GM12865 (cell line): ENCODE results near the gene C13orf46.
"Not testable (repeated sequence)": the region's sequence is repeated elsewhere in the genome, so short reads cannot be mapped to it uniquely, and the experiment has no call there.

Experiments used
- DNase-seq: peaks from one replicate; pipeline ENCODE4 v3.0.0; 2010; ENCODE audit warnings: low read depth
- H3K4me3 ChIP-seq: 2 replicates; pipeline ENCODE4 v1.5.1; 2011; ENCODE audit warnings: mild to moderate bottlenecking, low read depth, low read length, control low read depth
- TF ChIP-seq, protein P1 (sequence below): IDR thresholded peaks from 2 replicates; pipeline ENCODE4 v1.5.1; 2011; ENCODE audit warnings: low read length, control low read depth, low read depth, inconsistent platforms; ENCODE audit not compliant: insufficient read depth; ENCODE audit errors: missing control alignments

C13orf46 gene

DNA sequence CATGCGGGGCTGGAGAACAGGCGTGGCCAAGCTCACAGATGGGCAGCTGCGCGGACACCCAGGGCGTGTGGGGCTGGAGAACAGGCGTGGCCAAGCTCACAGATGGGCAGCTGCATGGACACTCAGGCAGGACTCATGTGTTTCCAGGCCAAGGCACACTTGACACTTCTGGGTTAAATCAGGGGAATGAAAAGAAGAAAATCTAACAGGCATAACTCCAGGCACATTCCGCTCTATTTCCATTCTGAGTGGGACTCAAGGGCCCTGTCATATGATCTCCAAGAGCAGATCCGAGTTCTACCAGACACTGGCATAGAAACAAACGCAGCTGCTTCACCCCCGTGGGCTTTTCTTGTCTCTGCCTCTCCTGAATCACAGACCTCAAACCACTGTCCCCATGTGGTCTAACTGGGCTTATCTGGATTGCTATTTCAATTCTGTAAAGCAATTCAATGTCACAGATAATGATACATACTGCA is 17.4 kb upstream of the C13orf46 start:
- H3K4me3 ChIP-seq = no peak overlapping the region
- TF ChIP-seq, protein P1, sequence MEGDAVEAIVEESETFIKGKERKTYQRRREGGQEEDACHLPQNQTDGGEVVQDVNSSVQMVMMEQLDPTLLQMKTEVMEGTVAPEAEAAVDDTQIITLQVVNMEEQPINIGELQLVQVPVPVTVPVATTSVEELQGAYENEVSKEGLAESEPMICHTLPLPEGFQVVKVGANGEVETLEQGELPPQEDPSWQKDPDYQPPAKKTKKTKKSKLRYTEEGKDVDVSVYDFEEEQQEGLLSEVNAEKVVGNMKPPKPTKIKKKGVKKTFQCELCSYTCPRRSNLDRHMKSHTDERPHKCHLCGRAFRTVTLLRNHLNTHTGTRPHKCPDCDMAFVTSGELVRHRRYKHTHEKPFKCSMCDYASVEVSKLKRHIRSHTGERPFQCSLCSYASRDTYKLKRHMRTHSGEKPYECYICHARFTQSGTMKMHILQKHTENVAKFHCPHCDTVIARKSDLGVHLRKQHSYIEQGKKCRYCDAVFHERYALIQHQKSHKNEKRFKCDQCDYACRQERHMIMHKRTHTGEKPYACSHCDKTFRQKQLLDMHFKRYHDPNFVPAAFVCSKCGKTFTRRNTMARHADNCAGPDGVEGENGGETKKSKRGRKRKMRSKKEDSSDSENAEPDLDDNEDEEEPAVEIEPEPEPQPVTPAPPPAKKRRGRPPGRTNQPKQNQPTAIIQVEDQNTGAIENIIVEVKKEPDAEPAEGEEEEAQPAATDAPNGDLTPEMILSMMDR = no peak
- DNase-seq = no peak

DNA sequence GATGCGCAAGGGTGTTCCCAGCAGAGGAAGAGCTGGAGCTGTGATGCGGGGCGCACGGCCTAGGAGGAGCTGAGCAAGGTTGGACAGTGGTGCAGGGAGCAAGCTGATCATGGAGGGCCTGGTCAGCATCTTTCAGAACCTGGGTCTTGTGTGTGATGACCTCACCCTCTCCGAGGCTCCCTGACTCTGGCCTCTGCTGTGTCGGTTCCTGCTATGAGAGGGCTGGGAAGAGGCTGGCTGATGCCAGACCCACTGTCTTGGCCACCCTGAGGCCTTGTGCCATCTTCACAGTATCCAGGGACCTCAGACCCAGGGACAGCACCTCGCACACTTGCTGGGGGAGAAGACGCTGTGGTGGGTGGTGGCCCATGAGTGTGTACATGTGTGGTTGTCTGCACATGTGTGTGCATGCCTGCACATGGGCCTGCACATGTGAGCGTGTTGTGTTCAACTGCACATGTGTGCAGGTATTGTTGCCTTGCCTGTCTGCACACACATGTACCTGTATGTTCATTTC is 16.5 kb upstream of the C13orf46 start:
- H3K4me3 ChIP-seq = no peak overlapping the region
- TF ChIP-seq, protein P1 = no peak
- DNase-seq = no peak

DNA sequence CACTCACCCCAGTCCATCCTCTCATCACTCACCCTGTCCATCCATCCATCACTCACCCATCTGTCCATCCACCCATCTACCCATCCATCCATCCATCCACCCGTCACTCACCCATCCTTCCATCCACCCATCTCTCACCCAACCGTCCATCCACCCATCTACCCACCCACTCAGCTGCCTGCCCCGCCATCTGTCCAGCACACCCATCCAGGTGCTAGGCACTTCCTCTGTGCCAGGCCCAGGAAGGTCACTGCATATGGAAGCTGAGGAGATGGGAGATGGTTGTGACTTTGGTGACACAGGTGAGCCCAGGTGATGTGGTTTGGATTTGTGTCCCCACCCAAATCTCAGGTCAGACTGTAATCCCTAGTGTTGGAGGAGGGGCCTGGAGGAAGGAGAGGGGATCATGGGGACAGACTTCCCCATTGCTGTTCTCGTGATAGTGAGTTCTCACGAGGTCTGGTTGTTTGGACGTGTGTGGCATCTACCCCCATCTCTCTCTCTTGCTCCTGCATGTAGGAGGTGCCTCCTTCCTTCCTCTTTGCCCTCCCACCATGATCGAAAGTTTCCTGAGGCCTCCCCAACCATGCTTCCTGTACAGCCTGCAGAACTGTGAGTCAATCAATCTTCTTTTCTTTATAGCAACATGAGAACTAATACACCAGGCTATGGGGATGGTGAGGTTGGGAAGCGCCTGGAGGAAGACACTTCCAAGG is 15.9 kb upstream of the C13orf46 start:
- TF ChIP-seq, protein P1 = no peak
- DNase-seq = no peak
- no peak overlapping the region for H3K4me3 ChIP-seq

DNA sequence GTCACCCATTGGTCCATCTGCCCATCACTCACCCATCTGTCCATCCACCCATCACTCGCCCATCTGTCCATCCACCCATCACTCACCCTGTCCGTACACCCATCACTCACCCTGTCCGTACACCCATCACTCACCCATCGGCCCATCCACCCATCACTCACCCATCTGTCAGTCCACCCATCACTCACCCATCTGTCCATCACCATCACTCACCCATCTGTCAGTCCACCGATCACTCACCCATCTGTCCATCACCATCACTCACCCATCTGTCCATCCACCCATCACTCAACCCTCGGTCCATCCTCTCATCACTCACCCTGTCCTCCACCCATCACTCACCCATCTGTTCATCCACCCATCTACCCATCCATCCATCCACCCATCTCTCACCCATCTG is 15.0 kb upstream of the C13orf46 start:
- DNase-seq, H3K4me3 ChIP-seq: not testable (repeated sequence)

DNA sequence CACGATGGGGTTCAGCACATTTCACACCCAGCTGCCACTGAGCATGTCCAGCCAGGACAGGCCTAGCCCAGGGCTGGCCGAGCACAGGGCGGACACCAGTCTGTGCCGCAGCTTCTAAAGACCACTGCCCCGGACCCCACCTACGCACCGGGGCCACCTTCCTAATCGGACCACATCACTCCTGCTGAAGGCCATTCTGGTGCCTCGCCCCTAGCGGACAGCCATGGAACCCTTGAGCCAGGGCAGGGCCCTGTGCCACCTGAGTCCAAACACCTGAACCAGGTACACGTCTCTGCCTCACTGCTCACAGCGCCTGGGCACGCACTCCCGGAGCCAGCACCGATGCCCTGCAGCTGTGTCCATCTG is 8.4 kb upstream of the C13orf46 start:
- H3K4me3 ChIP-seq = no peak overlapping the region
- TF ChIP-seq, protein P1 = no peak
- no peak for DNase-seq

DNA sequence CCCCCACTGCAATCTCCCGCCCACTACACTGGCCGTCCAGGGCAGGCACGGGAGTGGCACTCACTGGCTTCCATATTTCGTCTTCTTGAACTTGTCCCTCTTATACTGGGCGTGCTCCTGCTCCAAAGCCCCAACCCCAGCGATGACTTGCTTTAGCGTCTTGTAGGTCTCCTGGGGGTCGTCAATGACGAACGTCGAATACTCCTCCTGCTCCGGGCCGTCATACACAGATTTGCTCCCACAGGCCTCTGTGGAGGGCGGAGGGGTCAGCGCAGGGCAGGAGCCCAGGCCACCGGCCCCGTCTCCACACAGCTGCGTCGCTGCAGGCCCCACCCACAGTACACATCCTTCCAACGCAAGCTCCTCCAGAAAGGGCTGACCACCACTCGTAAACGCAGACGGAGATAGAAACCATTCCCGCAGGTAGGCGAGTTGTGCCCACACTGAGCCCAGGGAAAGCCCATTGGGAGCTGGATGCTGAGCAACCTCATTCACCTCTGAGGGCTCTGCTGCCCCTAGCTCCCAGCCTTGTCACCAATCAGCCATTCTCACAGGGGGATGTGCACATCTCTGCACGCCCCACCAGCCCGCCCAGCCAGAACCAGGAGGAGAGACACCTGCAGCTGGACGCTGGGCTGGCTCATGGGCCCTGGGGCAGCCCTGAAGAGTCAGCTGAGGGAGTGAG is 7.9 kb upstream of the C13orf46 start:
- TF ChIP-seq, protein P1 = no peak
- H3K4me3 ChIP-seq = no peak overlapping the region
- no peak for DNase-seq

DNA sequence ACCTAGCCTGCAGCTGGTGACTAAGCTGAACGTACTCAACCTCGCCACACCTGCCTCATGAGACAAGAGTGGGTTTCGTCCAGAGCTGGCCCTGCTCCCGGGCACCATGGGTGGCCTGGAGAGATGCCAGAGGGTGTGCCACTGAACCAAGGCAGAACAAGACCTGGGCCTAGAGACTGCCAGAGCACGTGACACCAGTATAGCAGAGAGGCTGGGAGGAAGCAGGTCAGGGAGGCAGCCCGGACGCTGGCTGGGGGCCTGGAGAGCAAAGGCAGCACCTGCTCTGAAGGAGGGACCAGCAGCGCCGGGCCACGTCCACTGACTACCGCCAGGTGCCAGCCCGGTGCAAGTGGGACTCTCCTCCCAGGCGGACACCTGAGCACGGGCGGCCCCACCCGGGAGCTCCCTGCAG is 7.3 kb upstream of the C13orf46 start:
- TF ChIP-seq, protein P1 = no peak
- no peak for DNase-seq
- H3K4me3 ChIP-seq = no peak overlapping the region
